Esophagus squamous epithelium (tissue), 5 donors: ENCODE results near the gene KRIT1. TPM values are rescaled to one million over a fixed set of nuclear protein-coding genes. Genes with fewer than 3 reads are reported as not detected.
A peak's percentile ranks its signal among the peaks of the same experiment; 100 is the strongest.
"Not testable (repeated sequence)": the region's sequence is repeated elsewhere in the genome, so short reads cannot be mapped to it uniquely, and the experiment has no call there.

Source experiments
- DNase-seq: peaks from one replicate; lab custom pipeline; 2025; lab: John Stamatoyannopoulos, UW
- H3K27ac ChIP-seq, 4 donors: fragments of 200-600 bp; sonication (generic); one replicate each; pipeline ENCODE4 v1.5.1; 2016 to 2019; ENCODE audit warnings: mild to moderate bottlenecking in 1 of 4
- H3K27me3 ChIP-seq, 4 donors: fragments of 200-600 bp; sonication (generic); 1 replicate in 3 of 4; 2 replicates in 1 of 4; pipeline versions ENCODE4 v1.5.1 to v1.6.0; 2017 to 2021; ENCODE audit warnings: antibody characterized with exemption in 1 of 4
- H3K36me3 ChIP-seq, 3 donors: fragments of 200-600 bp; sonication (generic); one replicate each; pipeline ENCODE4 v1.5.1; 2016 to 2019
- H3K4me1 ChIP-seq, 3 donors: fragments of 200-600 bp; sonication (generic); one replicate each; pipeline ENCODE4 v1.5.1; 2017 to 2019
- H3K4me3 ChIP-seq, 4 donors: fragments of 200-600 bp; sonication (generic); 1 replicate in 3 of 4; 2 replicates in 1 of 4; pipeline ENCODE4 v1.5.1; 2016 to 2019; ENCODE audit warnings: mild to moderate bottlenecking in 2 of 4, moderate library complexity in 1 of 4
- H3K9me3 ChIP-seq, 3 donors: fragments of 200-600 bp; sonication (generic); one replicate each; pipeline ENCODE4 v1.5.1; 2016 to 2019
- POLR2A ChIP-seq, 4 donors: fragments of 450-650 bp; IDR thresholded peaks; one replicate each; pipeline ENCODE4 v1.6.1; 2017; ENCODE audit warnings: antibody characterized with exemption in 4 of 4, mild to moderate bottlenecking in 4 of 4, moderate library complexity in 3 of 4
- WGBS, 2 donors: methylation state at CpG; one replicate each; pipeline ENCODE4 v1.1.5; 2018; 5-methylcytosine and 5-hydroxymethylcytosine counted together
- intact Hi-C: fragments of 100-400 bp; cut with DNase I; formaldehyde crosslinking; loops from one replicate; pipeline ENCODE4 v1.15.0; 2022
- total RNA-seq, 4 donors: library from RNA; depleted of rRNA; stranded (reverse); fragments of >200 nt; gene quantifications; one replicate each; pipeline ENCODE4 v1.1.0, GENCODE V29; 2016
- TF ChIP-seq, protein P1 (sequence below), 6 experiments: fragments of 450-650 bp in 4 of 6; fragments of 200-600 bp in 2 of 6; sonication (generic) in 2 of 6; IDR thresholded peaks; one replicate each; pipeline ENCODE4 v1.5.1; 2016 to 2019; ENCODE audit warnings: antibody characterized with exemption in 6 of 6, mild to moderate bottlenecking in 4 of 6, moderate library complexity in 4 of 6
- donor health status: DM: yes; HTN: yes; CAD: no.

The KRIT1 gene
- total RNA-seq, 4 donors from 2014 or later: 33.9 to 81.5 (median 56.8) TPM

GRCh38 chr7:92178928-92179924, 66.5 kb downstream of the KRIT1 start, which contains the start of gene LRRD1:
TSS of gene LRRD1 (minus strand) at chr7:92179142. CDS start at chr7:92165202, 13,940 bp downstream.
- no peaks in the 10 kb centered on the region for H3K27me3 ChIP-seq
- peak within 1 kb of the TSS; percentile 43 to 73 (median 55) for H3K4me3 ChIP-seq
- H3K4me1 ChIP-seq: peaks cover 0 to 7% (median 0%) of the 10 kb centered on the region in 3 donors
- peak within 1 kb of the TSS; percentile 69 to 85 (median 80) for H3K27ac ChIP-seq
- no peaks in the 10 kb centered on the region for H3K36me3 ChIP-seq
- 18 to 22% methylated on average over 15 to 46 of the region's 60 CpGs for WGBS, 2 donors
- no peaks in the 10 kb centered on the region for H3K9me3 ChIP-seq
- TF ChIP-seq, protein P1, sequence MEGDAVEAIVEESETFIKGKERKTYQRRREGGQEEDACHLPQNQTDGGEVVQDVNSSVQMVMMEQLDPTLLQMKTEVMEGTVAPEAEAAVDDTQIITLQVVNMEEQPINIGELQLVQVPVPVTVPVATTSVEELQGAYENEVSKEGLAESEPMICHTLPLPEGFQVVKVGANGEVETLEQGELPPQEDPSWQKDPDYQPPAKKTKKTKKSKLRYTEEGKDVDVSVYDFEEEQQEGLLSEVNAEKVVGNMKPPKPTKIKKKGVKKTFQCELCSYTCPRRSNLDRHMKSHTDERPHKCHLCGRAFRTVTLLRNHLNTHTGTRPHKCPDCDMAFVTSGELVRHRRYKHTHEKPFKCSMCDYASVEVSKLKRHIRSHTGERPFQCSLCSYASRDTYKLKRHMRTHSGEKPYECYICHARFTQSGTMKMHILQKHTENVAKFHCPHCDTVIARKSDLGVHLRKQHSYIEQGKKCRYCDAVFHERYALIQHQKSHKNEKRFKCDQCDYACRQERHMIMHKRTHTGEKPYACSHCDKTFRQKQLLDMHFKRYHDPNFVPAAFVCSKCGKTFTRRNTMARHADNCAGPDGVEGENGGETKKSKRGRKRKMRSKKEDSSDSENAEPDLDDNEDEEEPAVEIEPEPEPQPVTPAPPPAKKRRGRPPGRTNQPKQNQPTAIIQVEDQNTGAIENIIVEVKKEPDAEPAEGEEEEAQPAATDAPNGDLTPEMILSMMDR (IDR thresholded peaks at IDR 0.05): peak; percentile 92 to 97 (median 94)
- no peak for TF ChIP-seq POLR2A (IDR thresholded peaks at IDR 0.05)
- peak; percentile 30 for DNase-seq
- intact Hi-C loops: no loop called here

DNA sequence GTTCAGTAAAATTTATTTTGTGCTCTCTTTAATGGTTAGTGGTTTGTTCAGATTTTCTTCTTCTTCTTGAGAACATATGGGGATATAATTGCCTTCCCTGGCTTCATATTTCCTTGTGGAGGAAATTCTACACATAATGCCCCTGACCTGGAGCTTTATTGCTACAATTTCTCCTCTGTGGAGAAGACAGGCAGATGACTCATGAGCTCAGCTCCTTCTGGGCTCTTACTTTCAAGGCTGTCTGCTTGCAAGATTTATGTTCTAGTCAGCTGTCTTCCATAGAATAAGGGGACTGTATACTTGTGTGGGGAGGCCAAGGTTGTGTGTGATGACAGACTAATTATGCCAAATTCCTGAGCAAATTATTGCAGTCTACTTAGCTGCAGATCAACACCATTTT, 68.4 kb downstream of the KRIT1 start:
- Histone ChIP-seq H3K9me3 (no peaks in the 10 kb centered on the region), H3K4me3 (no peak overlapping the region), H3K27ac (no peak overlapping the region), H3K36me3 (no peaks in the 10 kb centered on the region), H3K4me1 (peaks cover 0 to 7% (median 0%) of the 10 kb centered on the region in 3 donors), H3K27me3 (no peaks in the 10 kb centered on the region)
- TF ChIP-seq POLR2A (IDR thresholded peaks at IDR 0.05): no peak
- TF ChIP-seq, protein P1 (IDR thresholded peaks at IDR 0.05): no peak
- no peak for DNase-seq
- intact Hi-C loops: no loop called here

DNA sequence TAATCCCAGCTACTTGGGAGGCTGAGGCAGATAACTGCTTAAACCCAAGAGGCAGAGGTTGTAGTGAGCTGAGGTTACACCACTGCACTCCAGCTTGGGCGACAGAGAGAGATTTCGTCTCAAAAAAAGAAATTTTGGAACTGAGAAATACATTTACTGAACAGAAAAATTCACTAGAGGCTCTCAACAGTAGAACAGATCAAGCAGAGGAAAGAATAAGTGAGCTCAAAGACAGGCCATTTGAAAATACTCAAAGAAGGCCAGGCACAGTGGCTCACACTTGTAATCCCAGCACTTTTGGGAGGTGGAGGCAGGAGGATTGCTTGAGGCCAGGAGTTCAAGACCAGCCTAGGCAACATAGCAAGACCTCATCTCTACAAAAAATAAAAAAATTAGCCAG, 76.2 kb downstream of the KRIT1 start:
- H3K27me3 ChIP-seq, intact Hi-C loops, H3K36me3 ChIP-seq, DNase-seq, H3K4me3 ChIP-seq, H3K4me1 ChIP-seq, H3K27ac ChIP-seq, H3K9me3 ChIP-seq: not testable (repeated sequence)
- WGBS, 2 donors: 64 to 82% methylated on average over 2 of the region's 2 CpGs

DNA sequence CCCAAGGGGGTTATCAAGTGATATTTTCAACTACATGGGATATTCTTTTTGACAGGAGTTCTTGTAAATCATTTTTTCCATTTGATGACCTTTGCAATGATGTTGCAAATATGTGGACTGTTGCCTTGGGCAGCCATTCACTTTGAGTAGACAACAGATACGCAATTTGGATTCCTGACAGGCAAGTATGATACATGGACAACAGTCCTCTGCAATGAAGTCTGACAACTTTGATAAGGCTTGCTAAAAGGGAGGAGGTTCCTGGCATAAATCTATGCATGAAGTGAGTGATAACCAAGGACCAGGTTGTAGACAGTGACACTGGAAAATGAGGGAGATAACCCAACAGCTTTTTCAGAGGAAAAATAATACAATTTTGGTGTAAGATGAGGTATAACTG, 84.4 kb downstream of the KRIT1 start:
- TF ChIP-seq POLR2A (IDR thresholded peaks at IDR 0.05): no peak
- no peaks in the 10 kb centered on the region for H3K4me1 ChIP-seq
- WGBS, 2 donors: 60 to 100% methylated on average over 1 of the region's 1 CpG

GRCh38 chr7:92158660-92159575, 86.8 kb downstream of the KRIT1 start:
- no peaks in the 10 kb centered on the region for H3K27me3 ChIP-seq
- DNase-seq: no peak
- intact Hi-C loops: no loop called here
- WGBS, 2 donors: 89 to 91% methylated on average over 3 of the region's 3 CpGs
- no peaks in the 10 kb centered on the region for H3K4me1 ChIP-seq
- H3K27ac ChIP-seq: no peak overlapping the region
- no peaks in the 10 kb centered on the region for H3K36me3 ChIP-seq
- TF ChIP-seq POLR2A (IDR thresholded peaks at IDR 0.05): no peak
- TF ChIP-seq, protein P1 (IDR thresholded peaks at IDR 0.05): no peak
- no peaks in the 10 kb centered on the region for H3K9me3 ChIP-seq
- no peak overlapping the region for H3K4me3 ChIP-seq

More for the DNA sequence above, 84.4 kb downstream of the KRIT1 start:
- Histone ChIP-seq H3K27ac (no peak overlapping the region), H3K27me3 (no peaks in the 10 kb centered on the region), H3K4me3 (no peak overlapping the region), H3K9me3 (no peaks in the 10 kb centered on the region), H3K36me3 (no peaks in the 10 kb centered on the region)
- DNase-seq: no peak
- intact Hi-C loops: no loop called here
